ENCODE results near the gene ATRNL1.

ATRNL1 gene

DNA sequence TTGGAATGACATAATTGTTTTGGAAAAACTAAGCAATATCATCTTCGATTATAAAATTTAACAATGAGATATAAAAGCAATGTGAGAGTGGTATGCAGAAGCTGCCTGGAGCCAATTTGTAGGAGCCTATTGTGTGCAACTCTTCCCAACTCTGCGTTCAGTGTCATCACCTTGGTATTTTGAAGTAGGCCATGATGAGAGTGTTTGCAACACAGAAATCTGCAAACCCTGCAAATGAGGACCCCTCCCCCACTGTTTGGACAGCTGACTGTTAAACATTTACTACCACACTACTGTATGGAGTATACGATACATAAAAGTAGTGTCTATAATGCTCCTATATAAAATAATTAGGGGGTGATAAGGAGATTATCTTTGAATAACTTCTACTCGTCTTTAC is 531.3 kb downstream of the ATRNL1 start:
- H3K79me1 ChIP-seq (ENCODE audit: low read length): no peaks in the 10 kb centered on the region
- H3K79me2 ChIP-seq (ENCODE audit: control insufficient read depth, insufficient read depth, low read length, poor library complexity): no peaks in the 10 kb centered on the region
- no peak overlapping the region for H2AFZ ChIP-seq (ENCODE audit: insufficient read depth, low read length, poor library complexity)
- H2BK5ac ChIP-seq (ENCODE audit: low read depth, low read length, poor library complexity): no peak overlapping the region
- H3K9ac ChIP-seq (ENCODE audit: low read length): no peak overlapping the region
- no peak overlapping the region for H4K8ac ChIP-seq (ENCODE audit: low read depth, low read length)
- H3K4ac ChIP-seq (ENCODE audit: low read depth, low read length): no peak overlapping the region
- H3K14ac ChIP-seq (ENCODE audit: low read length): no peak overlapping the region
- H2AK5ac ChIP-seq (ENCODE audit: low read length): no peak overlapping the region
- H3K4me2 ChIP-seq (ENCODE audit: low read length): no peak overlapping the region
- no peak overlapping the region for H3K27ac ChIP-seq (ENCODE audit: low read depth, low read length)
- H3K4me3 ChIP-seq (ENCODE audit: low read depth, low read length): no peak overlapping the region
- no peak overlapping the region for H3K18ac ChIP-seq (ENCODE audit: low read length)
- no peak for DNase-seq
- no peak overlapping the region for H4K12ac ChIP-seq (ENCODE audit: low read depth, low read length)
- no peak overlapping the region for H2BK12ac ChIP-seq (ENCODE audit: low read length)
- H2BK120ac ChIP-seq (ENCODE audit: insufficient read depth, low read length, poor library complexity): no peak overlapping the region
- no peaks in the 10 kb centered on the region for H3K9me3 ChIP-seq (ENCODE audit: insufficient read depth, low read depth, low read length)
- no peaks in the 10 kb centered on the region for H3K36me3 ChIP-seq (ENCODE audit: control insufficient read depth in 1 of 2, insufficient read depth in 2 of 2, low read length in 2 of 2)
- H3K23ac ChIP-seq (ENCODE audit: low read length): no peak overlapping the region
- H4K91ac ChIP-seq (ENCODE audit: low read depth, low read length): no peak overlapping the region
- WGBS (ENCODE audit: extremely low coverage, insufficient coverage, insufficient read length): no CpG with 5 or more reads among the region's 4 CpGs
- peaks cover 0 to 2% of the 10 kb centered on the region in 2 experiments for H3K4me1 ChIP-seq (ENCODE audit: control insufficient read depth in 1 of 2, insufficient read depth in 2 of 2, low read length in 2 of 2)
- no peaks in the 10 kb centered on the region for H3K27me3 ChIP-seq (ENCODE audit: insufficient read depth, low read length)

- no peak overlapping the region for H2BK120ac ChIP-seq (ENCODE audit: insufficient read depth, low read length, poor library complexity)
- H3K9ac ChIP-seq (ENCODE audit: low read length): no peak overlapping the region
- H4K8ac ChIP-seq (ENCODE audit: low read depth, low read length): no peak overlapping the region
- no peak for DNase-seq
- peaks cover 0 to 2% of the 10 kb centered on the region in 2 experiments for H3K4me1 ChIP-seq (ENCODE audit: control insufficient read depth in 1 of 2, insufficient read depth in 2 of 2, low read length in 2 of 2)
- H4K12ac ChIP-seq (ENCODE audit: low read depth, low read length): no peak overlapping the region
- WGBS (ENCODE audit: extremely low coverage, insufficient coverage, insufficient read length): no CpG with 5 or more reads among the region's 2 CpGs
- H3K14ac ChIP-seq (ENCODE audit: low read length): no peak overlapping the region
- H3K4ac ChIP-seq (ENCODE audit: low read depth, low read length): no peak overlapping the region
- H3K36me3 ChIP-seq (ENCODE audit: control insufficient read depth in 1 of 2, insufficient read depth in 2 of 2, low read length in 2 of 2): no peaks in the 10 kb centered on the region
- H3K9me3 ChIP-seq (ENCODE audit: insufficient read depth, low read depth, low read length): no peaks in the 10 kb centered on the region
- no peak overlapping the region for H2BK5ac ChIP-seq (ENCODE audit: low read depth, low read length, poor library complexity)
- H3K4me2 ChIP-seq (ENCODE audit: low read length): no peak overlapping the region
- H3K79me1 ChIP-seq (ENCODE audit: low read length): no peaks in the 10 kb centered on the region
- no peak overlapping the region for H4K91ac ChIP-seq (ENCODE audit: low read depth, low read length)
- no peaks in the 10 kb centered on the region for H3K27me3 ChIP-seq (ENCODE audit: insufficient read depth, low read length)
- H3K79me2 ChIP-seq (ENCODE audit: control insufficient read depth, insufficient read depth, low read length, poor library complexity): no peaks in the 10 kb centered on the region
- no peak overlapping the region for H2AK5ac ChIP-seq (ENCODE audit: low read length)
- no peak overlapping the region for H3K4me3 ChIP-seq (ENCODE audit: low read depth, low read length)
- no peak overlapping the region for H3K23ac ChIP-seq (ENCODE audit: low read length)
- no peak overlapping the region for H2AFZ ChIP-seq (ENCODE audit: insufficient read depth, low read length, poor library complexity)
- H3K18ac ChIP-seq (ENCODE audit: low read length): no peak overlapping the region
- no peak overlapping the region for H3K27ac ChIP-seq (ENCODE audit: low read depth, low read length)
- H2BK12ac ChIP-seq (ENCODE audit: low read length): no peak overlapping the region
Measured at GRCh38 chr10:115628616-115629015, 535.5 kb downstream of the ATRNL1 start.

GRCh38 chr10:115638246-115638645 is 545.1 kb downstream of the ATRNL1 start:
- H3K4me1 ChIP-seq (ENCODE audit: control insufficient read depth in 1 of 2, insufficient read depth in 2 of 2, low read length in 2 of 2): no peaks in the 10 kb centered on the region
- H3K14ac ChIP-seq (ENCODE audit: low read length): no peak overlapping the region
- no peak overlapping the region for H3K9ac ChIP-seq (ENCODE audit: low read length)
- H3K27ac ChIP-seq (ENCODE audit: low read depth, low read length): no peak overlapping the region
- H3K4me3 ChIP-seq (ENCODE audit: low read depth, low read length): no peak overlapping the region
- H3K23ac ChIP-seq (ENCODE audit: low read length): no peak overlapping the region
- no peak overlapping the region for H2BK12ac ChIP-seq (ENCODE audit: low read length)
- no peak overlapping the region for H4K12ac ChIP-seq (ENCODE audit: low read depth, low read length)
- H3K4ac ChIP-seq (ENCODE audit: low read depth, low read length): no peak overlapping the region
- H3K79me2 ChIP-seq (ENCODE audit: control insufficient read depth, insufficient read depth, low read length, poor library complexity): no peaks in the 10 kb centered on the region
- no peak overlapping the region for H2BK120ac ChIP-seq (ENCODE audit: insufficient read depth, low read length, poor library complexity)
- no peak overlapping the region for H3K4me2 ChIP-seq (ENCODE audit: low read length)
- H4K91ac ChIP-seq (ENCODE audit: low read depth, low read length): no peak overlapping the region
- H2AK5ac ChIP-seq (ENCODE audit: low read length): no peak overlapping the region
- no peak overlapping the region for H3K18ac ChIP-seq (ENCODE audit: low read length)
- no peaks in the 10 kb centered on the region for H3K27me3 ChIP-seq (ENCODE audit: insufficient read depth, low read length)
- no peak overlapping the region for H2AFZ ChIP-seq (ENCODE audit: insufficient read depth, low read length, poor library complexity)
- H4K8ac ChIP-seq (ENCODE audit: low read depth, low read length): no peak overlapping the region
- H2BK5ac ChIP-seq (ENCODE audit: low read depth, low read length, poor library complexity): no peak overlapping the region
- WGBS (ENCODE audit: extremely low coverage, insufficient coverage, insufficient read length): no CpG with 5 or more reads among the region's 1 CpG
- H3K9me3 ChIP-seq (ENCODE audit: insufficient read depth, low read depth, low read length): no peaks in the 10 kb centered on the region
- no peaks in the 10 kb centered on the region for H3K79me1 ChIP-seq (ENCODE audit: low read length)
- H3K36me3 ChIP-seq (ENCODE audit: control insufficient read depth in 1 of 2, insufficient read depth in 2 of 2, low read length in 2 of 2): no peaks in the 10 kb centered on the region
- no peak for DNase-seq

DNA sequence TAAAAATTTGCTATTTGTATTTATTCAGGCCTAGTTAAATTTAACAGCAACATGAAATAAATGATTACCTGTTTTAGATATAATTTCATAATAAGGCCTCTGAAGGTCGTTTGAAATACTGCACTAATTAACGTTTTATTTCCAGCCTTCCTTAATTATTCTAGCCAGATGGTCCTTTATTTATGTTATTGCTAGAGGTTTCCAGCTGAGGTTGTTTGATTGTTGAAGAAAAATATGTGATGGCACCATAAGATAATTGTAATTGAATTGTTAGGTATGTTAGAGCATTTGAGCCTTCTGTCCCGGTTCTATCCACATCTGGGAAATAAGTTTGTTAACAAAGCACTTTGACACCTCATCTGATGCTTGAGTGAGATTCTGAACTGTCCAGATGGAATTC is 556.1 kb downstream of the ATRNL1 start:
- Histone ChIP-seq H4K12ac (ENCODE audit: low read depth, low read length) (no peak overlapping the region), H3K79me1 (ENCODE audit: low read length) (no peaks in the 10 kb centered on the region), H2BK5ac (ENCODE audit: low read depth, low read length, poor library complexity) (no peak overlapping the region), H3K79me2 (ENCODE audit: control insufficient read depth, insufficient read depth, low read length, poor library complexity) (no peaks in the 10 kb centered on the region), H3K36me3 (ENCODE audit: control insufficient read depth in 1 of 2, insufficient read depth in 2 of 2, low read length in 2 of 2) (no peaks in the 10 kb centered on the region), H2AK5ac (ENCODE audit: low read length) (no peak overlapping the region), H3K4me2 (ENCODE audit: low read length) (no peak overlapping the region), H3K27ac (ENCODE audit: low read depth, low read length) (no peak overlapping the region), H3K18ac (ENCODE audit: low read length) (no peak overlapping the region), H2AFZ (ENCODE audit: insufficient read depth, low read length, poor library complexity) (no peak overlapping the region), H3K4me3 (ENCODE audit: low read depth, low read length) (no peak overlapping the region), H4K91ac (ENCODE audit: low read depth, low read length) (no peak overlapping the region), H4K8ac (ENCODE audit: low read depth, low read length) (no peak overlapping the region), H3K4ac (ENCODE audit: low read depth, low read length) (no peak overlapping the region), H3K9me3 (ENCODE audit: insufficient read depth, low read depth, low read length) (no peaks in the 10 kb centered on the region), H2BK120ac (ENCODE audit: insufficient read depth, low read length, poor library complexity) (no peak overlapping the region), H3K4me1 (ENCODE audit: control insufficient read depth in 1 of 2, insufficient read depth in 2 of 2, low read length in 2 of 2) (no peaks in the 10 kb centered on the region), H2BK12ac (ENCODE audit: low read length) (no peak overlapping the region), H3K9ac (ENCODE audit: low read length) (no peak overlapping the region), H3K14ac (ENCODE audit: low read length) (no peak overlapping the region), H3K23ac (ENCODE audit: low read length) (no peak overlapping the region), H3K27me3 (ENCODE audit: insufficient read depth, low read length) (no peaks in the 10 kb centered on the region)
- no CpG with 5 or more reads among the region's 3 CpGs for WGBS (ENCODE audit: extremely low coverage, insufficient coverage, insufficient read length)
- no peak for DNase-seq

All from trophoblast cell (in vitro differentiated cells and primary cell).